Epithelial cell of prostate (primary cell): ENCODE results near the gene LOXL1.

ENCODE experiments used
- DNase-seq: peaks from one replicate; pipeline ENCODE4 v3.0.0-alpha.2; 2011; ENCODE audit warnings: low read depth, low spot score
- H3K27ac ChIP-seq: fragments of 450-650 bp; 2 replicates; pipeline ENCODE4 v1.5.1; 2017; ENCODE audit warnings: mild to moderate bottlenecking

LOXL1 gene

DNA sequence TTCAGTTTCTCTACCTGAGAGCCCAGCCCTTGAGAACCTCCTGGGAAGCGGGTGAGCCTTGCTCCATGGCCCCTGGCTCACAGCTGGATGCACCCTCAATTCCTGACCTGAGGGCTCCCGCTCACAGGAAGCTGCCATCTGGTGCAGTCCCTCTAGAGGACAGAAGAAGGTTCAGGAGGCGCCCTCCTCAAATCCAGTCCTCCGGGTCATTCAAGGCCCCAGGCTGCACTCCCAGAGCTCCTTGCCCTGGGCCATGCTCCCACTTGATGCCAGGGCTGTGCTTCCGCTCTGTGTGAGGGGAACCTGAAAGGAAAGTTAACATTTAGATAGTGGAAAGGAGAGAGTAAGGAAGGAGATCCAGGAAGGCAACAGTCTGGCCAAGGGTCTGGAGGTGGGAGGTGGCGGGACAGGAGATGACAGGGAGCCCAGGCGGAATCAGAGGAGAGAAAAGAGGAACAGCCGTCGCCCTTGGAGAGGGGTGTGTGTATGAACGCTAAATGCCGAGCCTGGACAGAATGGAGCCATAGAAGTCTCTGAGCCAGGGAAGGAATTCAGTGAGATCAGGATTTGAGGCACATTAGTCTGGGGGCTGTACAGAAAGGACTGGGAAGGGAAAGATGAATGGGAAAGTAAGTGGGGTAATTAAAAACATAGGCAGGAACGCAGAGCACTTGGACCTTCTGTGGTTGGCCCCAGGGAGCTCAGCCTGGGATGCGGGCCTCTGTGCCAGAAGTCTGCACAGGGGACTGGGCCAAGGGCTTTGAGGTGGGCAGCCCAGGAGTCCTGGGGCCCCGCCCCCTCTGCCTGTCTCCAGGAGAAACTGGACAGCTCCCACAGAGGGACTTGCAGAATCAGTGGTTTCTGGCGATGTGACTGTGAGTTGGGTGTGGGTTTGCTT lies 26.8 kb upstream of the LOXL1 start:
- DNase-seq: no peak
- H3K27ac ChIP-seq: no peak overlapping the region

GRCh38 chr15:73900095-73900712 lies 26.1 kb upstream of the LOXL1 start:
- DNase-seq: no peak
- H3K27ac ChIP-seq: no peak overlapping the region

- no peak overlapping the region for H3K27ac ChIP-seq
- DNase-seq: no peak
Observed at GRCh38 chr15:73901126-73901810, 25.0 kb upstream of the LOXL1 start.

GRCh38 chr15:73902121-73903020 lies 23.9 kb upstream of the LOXL1 start:
- no peak overlapping the region for H3K27ac ChIP-seq
- no peak for DNase-seq

DNA sequence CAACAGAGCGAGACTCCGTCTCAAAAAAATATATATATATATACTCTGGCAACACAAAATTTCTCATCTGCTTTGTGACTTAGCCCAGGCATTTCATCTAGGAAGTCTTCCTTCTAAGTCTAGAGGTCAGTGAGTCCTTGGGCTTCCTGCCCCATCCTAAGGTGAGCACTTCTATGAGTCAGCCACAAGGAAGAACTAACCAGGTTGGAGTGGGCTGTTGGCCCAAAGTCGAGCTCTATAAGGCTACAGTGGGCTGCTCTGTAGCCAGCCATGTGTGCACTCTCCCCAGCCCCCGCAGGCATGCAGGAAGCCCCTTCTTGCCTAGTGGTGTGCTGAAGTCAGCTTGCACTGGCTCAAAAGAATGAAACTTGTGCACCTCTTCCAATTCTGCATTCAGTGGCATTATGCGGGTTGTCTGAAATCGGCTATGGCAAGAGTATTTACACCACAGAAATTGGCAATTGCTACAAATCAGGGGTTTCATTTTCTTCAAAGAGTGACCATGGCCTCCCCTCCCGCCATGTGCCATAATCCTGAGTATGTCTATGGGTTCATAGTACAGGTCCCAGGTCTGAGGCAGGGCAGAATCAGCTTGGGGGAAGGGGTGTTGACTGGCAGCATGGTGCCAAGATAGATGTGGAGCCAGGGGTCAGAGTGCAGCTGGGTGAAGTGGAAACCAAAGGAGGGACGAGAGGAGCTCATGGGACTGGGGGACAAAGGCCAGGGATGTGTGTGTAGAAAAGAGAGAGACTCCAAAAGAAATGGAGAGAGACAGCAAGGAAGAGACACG lies 22.0 kb upstream of the LOXL1 start:
- DNase-seq: no peak
- H3K27ac ChIP-seq: no peak overlapping the region

- no peak overlapping the region for H3K27ac ChIP-seq
- DNase-seq: no peak
Observed at GRCh38 chr15:73905225-73905827, 20.9 kb upstream of the LOXL1 start.

DNA sequence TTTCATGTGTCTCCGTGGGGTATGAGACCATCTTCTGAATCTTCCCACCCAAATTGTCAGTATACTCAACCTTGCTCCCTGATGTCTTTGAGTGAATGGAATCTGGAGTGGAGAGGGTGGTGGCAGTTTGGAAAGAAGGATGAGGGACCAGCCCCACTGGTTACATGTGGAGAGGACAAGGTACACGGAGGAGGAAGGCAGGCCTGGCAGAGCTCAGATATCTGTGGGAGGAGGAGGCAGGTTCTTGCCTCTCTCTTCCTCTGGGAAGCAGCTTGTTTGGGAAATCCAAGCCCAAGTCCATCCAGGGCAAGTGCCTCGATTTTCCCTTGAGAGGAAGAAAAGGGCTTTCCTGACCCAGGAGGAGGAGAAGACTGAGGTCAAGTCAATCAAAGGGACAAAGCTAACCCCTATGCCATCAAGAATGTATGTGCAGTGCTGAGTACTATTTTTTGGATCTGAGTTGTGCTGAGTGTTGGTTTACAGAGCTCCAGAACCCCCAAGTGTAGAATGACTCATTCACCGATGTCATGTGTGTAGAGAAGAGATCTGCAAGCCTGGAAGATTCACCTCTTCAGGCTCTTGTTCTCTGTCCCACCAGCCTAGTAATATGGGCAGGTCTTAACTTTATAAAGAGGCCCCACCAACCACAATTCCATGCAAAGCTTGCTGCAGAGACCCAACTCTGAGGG lies 19.8 kb upstream of the LOXL1 start:
- H3K27ac ChIP-seq: no peak overlapping the region
- DNase-seq: no peak

GRCh38 chr15:73907035-73907408 lies 19.2 kb upstream of the LOXL1 start:
- no peak overlapping the region for H3K27ac ChIP-seq
- DNase-seq: no peak

DNA sequence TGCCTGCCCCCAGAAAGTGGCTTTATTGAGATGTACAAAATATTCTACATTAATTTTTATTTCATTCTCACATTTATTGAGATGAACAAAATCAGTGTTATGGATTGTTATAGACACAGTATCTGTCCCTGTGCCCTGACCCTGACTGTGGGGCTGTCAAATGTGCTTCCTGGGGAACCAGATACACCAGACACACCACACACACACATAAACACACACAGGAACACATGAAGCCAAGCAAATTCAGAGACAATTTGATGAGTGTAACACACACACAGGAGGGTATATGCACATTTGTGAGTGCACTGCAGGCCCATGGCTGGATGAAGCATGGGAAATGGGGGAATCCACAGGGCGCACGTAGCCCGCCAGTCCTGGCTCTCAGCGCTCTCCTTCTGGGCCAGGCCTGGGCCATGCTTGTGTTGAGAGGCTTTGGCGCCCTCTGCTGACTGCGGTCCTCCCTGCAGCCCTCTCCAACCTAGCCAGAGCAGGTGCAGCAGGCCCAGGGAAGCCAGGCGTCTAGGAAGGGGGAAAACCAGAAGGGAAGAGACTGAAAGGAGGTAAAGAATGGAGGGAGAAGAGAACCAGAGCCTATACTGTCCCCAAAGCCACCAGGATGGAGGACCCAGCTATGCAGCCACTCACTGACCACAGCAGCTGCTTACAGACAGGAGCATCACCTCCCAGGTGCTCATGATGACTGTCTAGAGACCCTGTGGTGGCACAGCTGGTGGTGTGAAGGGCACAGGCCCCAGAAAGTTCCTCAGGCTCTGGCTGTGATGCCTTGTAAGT lies 18.0 kb upstream of the LOXL1 start:
- no peak for DNase-seq
- H3K27ac ChIP-seq: no peak overlapping the region

- H3K27ac ChIP-seq: no peak overlapping the region
- DNase-seq: no peak
Observed at GRCh38 chr15:73908822-73909122, 17.5 kb upstream of the LOXL1 start.

DNA sequence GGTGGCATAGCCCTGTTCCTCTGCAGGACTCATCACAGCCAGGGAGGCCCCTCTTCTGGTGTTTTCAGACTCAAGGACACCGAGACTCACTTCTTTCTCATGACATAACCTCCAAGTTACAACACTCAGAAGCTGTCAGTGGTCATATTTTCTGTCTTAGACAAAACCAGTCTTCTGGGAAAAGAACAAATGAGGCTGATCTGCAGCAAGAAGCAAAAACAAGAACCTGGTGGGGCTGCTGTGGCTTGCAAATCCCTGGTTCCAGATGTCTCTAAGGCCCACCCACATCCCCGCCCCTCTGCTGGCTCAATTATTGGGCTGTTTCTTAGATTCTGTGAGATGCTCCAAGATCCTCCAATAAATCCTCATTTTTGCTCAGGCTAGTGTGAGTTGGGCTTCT lies 16.6 kb upstream of the LOXL1 start:
- DNase-seq: no peak
- no peak overlapping the region for H3K27ac ChIP-seq

- DNase-seq: no peak
- no peak overlapping the region for H3K27ac ChIP-seq
Observed at GRCh38 chr15:73910522-73911303, 15.5 kb upstream of the LOXL1 start.

- no peak for DNase-seq
Observed at GRCh38 chr15:73912030-73912596, 14.1 kb upstream of the LOXL1 start.

DNA sequence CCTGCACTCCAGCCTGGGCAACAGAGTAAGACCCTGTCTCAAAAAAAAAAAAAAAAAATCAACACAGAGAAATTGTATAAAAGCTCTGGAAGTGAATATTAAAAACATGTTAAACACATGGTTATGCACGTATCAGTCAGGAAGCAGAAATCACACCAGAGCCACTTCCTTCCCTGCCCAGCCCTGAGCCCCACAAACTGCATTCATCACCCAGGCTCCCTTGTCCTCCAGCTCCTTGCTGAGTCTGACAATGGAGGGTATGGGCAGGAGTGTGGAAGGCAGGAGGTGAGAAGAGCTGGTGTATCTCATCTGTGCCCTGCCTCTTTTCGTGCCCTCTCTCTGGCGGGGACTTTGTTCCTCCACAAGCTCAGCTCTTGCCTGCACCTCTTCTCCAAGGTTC lies 12.1 kb upstream of the LOXL1 start:
- no peak for DNase-seq
- H3K27ac ChIP-seq: no peak overlapping the region

More at GRCh38 chr15:73912030-73912596, 14.1 kb upstream of the LOXL1 start:
- H3K27ac ChIP-seq: no peak overlapping the region

- DNase-seq: no peak
- no peak overlapping the region for H3K27ac ChIP-seq
Observed at GRCh38 chr15:73915082-73915481, 11.2 kb upstream of the LOXL1 start.

- DNase-seq: no peak
- no peak overlapping the region for H3K27ac ChIP-seq
Observed at GRCh38 chr15:73918784-73919183, 7.5 kb upstream of the LOXL1 start.

DNA sequence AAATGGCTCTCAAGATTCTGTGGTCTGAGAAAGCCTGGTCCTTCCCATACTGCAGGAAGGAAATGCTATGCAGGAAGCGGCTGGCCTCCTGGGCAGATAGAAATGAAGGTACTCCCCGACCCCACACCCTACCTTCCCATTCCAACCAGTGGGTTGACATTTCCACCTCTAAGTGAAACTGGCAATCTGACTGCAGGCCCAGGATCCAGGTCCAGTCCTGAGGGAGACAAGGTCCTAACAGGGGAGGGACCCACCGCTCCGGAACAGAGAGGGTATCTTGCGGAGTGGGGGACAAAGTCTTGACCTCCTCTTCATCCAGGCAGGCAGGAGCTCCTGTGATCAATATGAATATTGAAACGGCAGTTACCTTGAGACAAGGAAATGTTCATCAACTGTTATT lies 6.6 kb upstream of the LOXL1 start:
- H3K27ac ChIP-seq: no peak overlapping the region
- no peak for DNase-seq
